ENCODE measurements around the gene KLRK1. TPM values are rescaled to one million over a fixed set of nuclear protein-coding genes. Genes with fewer than 3 reads are reported as not detected.

KLRK1 gene
- total RNA-seq, result not detected in 2 replicates

DNA sequence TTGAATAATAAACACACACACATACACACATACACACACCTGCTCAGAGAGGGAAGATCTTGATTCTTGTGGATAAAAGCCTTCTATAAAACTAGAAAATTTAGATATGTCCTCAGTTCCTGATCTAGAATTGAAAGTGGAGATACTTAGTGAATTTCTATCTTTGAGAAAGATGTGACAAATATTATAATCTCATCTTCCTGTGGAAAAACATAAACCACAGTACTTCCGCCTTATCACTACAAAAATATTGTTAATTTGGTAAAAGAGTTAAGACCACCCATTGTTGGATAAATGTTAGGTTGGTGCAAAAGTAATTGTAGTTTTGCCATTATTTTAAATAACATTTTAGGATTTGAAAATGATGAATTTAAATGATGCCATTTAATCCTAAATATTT is at the start of gene KLRK1:
KLRK1 (minus strand) TSS at position 138 of the 400 bp plus-strand sequence. CDS start 1,231 bp downstream, outside the sequence.

DNA sequence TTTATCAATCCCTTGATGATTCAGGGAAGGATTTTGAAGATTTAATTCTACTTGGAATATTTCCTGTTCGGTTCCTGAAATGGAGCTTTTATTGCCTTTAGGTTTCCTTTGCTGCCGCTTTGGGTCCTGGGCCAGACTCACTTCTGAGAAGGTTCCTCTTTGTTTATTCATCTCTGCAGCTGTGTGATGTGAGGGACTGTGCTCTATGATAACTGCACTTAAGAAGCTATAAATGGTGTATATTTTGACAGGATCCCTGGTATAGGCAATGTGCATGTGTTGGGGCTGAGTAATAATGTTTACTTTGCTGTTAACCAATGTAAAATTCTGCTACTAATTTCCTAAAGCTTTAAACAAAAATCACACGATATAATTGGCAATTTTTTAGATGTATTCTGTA is 46.0 kb upstream of the KLRK1 start, which contains the start of gene KLRC2:
KLRC2 (minus strand) TSS at position 195 of the 400 bp plus-strand sequence; CDS start at position 171, 24 bp downstream.

DNA sequence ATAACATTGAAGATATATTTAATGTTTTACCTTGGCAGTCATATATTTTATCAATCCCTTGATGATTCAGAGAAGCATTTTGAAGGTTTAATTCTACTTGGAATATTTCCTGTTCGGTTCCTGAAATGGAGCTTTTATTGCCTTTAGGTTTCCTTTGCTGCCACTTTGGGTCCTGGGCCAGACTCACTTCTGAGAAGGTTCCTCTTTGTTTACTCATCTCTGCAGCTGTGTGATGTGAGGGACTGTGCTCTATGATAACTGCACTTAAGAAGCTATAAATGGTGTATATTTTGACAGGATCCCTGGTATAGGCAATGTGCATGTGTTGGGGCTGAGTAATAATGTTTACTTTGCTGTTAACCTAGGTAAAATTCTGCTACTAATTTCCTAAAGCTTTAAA is 30.5 kb upstream of the KLRK1 start, which contains the start of gene KLRC3:
KLRC3 (minus strand) TSS at position 262 of the 400 bp plus-strand sequence; CDS start at position 217, 45 bp downstream.

DNA sequence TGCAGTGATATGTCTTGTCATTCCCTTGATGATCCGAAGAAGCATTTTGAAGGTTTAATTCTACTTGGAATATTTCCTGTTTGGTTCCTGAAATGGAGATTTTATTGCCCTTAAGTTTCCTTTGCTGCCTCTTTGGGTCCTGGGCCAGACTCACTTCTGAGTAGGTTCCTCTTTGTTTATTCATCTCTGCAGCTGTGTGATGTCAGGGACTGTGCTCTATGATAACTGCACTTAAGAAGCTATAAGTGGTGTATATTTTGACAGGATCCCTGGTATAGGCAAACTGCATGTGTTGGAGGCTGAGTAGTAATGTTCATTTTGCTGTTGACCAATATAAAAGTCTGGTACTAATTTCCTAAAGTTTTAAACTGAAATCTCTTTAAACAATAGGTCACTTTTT is 19.6 kb upstream of the KLRK1 start, which contains the start of gene KLRC4:
KLRC4 (minus strand) TSS at position 366 of the 400 bp plus-strand sequence; CDS start at position 184, 182 bp downstream.

Other genes with a start within 250 kb of the KLRK1 start
- gene OLR1, start 217.9 kb downstream of the KLRK1 start, total RNA-seq, result not detected in 2 replicates
- not detected in 2 replicates for gene TMEM52B, start 211.0 kb downstream of the KLRK1 start, total RNA-seq
- 23.5 and 55.2 TPM in 2 replicates for gene GABARAPL1, start 177.2 kb downstream of the KLRK1 start, total RNA-seq
- gene KLRD1, start 82.2 kb downstream of the KLRK1 start, total RNA-seq, result 0.25 TPM in 1 of 2 replicates, not detected in the other
- gene KLRC4, start 19.7 kb upstream of the KLRK1 start, total RNA-seq, result not detected in 2 replicates
- gene KLRC3, start 30.6 kb upstream of the KLRK1 start, total RNA-seq, result not detected in 2 replicates
- gene KLRC2, start 46.0 kb upstream of the KLRK1 start, total RNA-seq, result not detected in 2 replicates
- gene KLRC1, start 63.3 kb upstream of the KLRK1 start, total RNA-seq, result not detected in 2 replicates
- 1.2 and 12.6 TPM in 2 replicates for gene EIF2S3B, start 115.8 kb upstream of the KLRK1 start, total RNA-seq
- gene MAGOHB, start 223.6 kb upstream of the KLRK1 start, total RNA-seq, result 16.6 and 29.0 TPM in 2 replicates